ENCODE measurements around the gene RSPH9.

RSPH9 gene

GRCh38 chr6:43669050-43669921 lies 24.4 kb downstream of the RSPH9 start:
- DNase-seq, result no peak

- DNase-seq, result no peak
Observed at GRCh38 chr6:43669922-43670622, 25.2 kb downstream of the RSPH9 start.

GRCh38 chr6:43670623-43670986 lies 25.8 kb downstream of the RSPH9 start:
- DNase-seq, result no peak

GRCh38 chr6:43671011-43671800 lies 26.4 kb downstream of the RSPH9 start:
- no peak for DNase-seq

GRCh38 chr6:43671801-43672690 lies 27.2 kb downstream of the RSPH9 start:
- no peak for DNase-seq

GRCh38 chr6:43673444-43674084 lies 28.7 kb downstream of the RSPH9 start:
- DNase-seq, result no peak

GRCh38 chr6:43674291-43674690 lies 29.5 kb downstream of the RSPH9 start:
- DNase-seq, result no peak

- DNase-seq, result no peak
Observed at GRCh38 chr6:43674921-43675320, 30.1 kb downstream of the RSPH9 start.

- no peak for DNase-seq
Observed at GRCh38 chr6:43676962-43677606, 32.2 kb downstream of the RSPH9 start.

- no peak for DNase-seq
Observed at GRCh38 chr6:43677759-43678158, 32.9 kb downstream of the RSPH9 start.

- no peak for DNase-seq
Observed at GRCh38 chr6:43678341-43678740, 33.5 kb downstream of the RSPH9 start.

GRCh38 chr6:43679057-43679456 lies 34.2 kb downstream of the RSPH9 start:
- DNase-seq, result no peak

- no peak for DNase-seq
Observed at GRCh38 chr6:43680308-43681200, 35.7 kb downstream of the RSPH9 start.

GRCh38 chr6:43681303-43681702 lies 36.5 kb downstream of the RSPH9 start:
- no peak for DNase-seq

- DNase-seq, result no peak
Observed at GRCh38 chr6:43682724-43683429, 38.0 kb downstream of the RSPH9 start.

GRCh38 chr6:43683708-43684455 lies 39.0 kb downstream of the RSPH9 start:
- DNase-seq, result no peak

GRCh38 chr6:43687079-43687436 lies 42.2 kb downstream of the RSPH9 start:
- DNase-seq, result no peak

- DNase-seq, result peak; percentile 63
Observed at GRCh38 chr6:43687437-43688347, 42.9 kb downstream of the RSPH9 start, which contains the start of gene MRPS18A. Gene MRPS18A (minus strand): TSS chr6:43687791. CDS start chr6:43687779, 12 bp downstream.

Measured in effector CD8-positive, alpha-beta T cell (primary cell).